Smooth muscle cell (in vitro differentiated cells): ENCODE results near the gene SLC15A5. TPM values are rescaled to one million over a fixed set of nuclear protein-coding genes. Genes with fewer than 3 reads are reported as not detected.

Source experiments
- DNase-seq: peaks from one replicate; lab custom pipeline; 2025; ENCODE audit not compliant: unreplicated experiment; lab: John Stamatoyannopoulos, UW
- H2AFZ ChIP-seq: fragments of 200-600 bp; sonication (generic); 2 replicates; pipeline ENCODE4 v1.6.0; 2016; ENCODE audit warnings: antibody characterized with exemption, low read depth, mild to moderate bottlenecking
- H3F3A ChIP-seq: fragments of 200-600 bp; sonication (generic); 2 replicates; pipeline ENCODE4 v1.6.0; 2017; ENCODE audit warnings: antibody characterized with exemption, low read depth
- H3K27ac ChIP-seq: fragments of 200-600 bp; sonication (generic); 2 replicates; pipeline ENCODE4 v1.5.1; 2016; ENCODE audit warnings: low read depth, mild to moderate bottlenecking
- H3K27me3 ChIP-seq: fragments of 200-600 bp; sonication (generic); 2 replicates; pipeline ENCODE4 v1.6.1; 2016; ENCODE audit warnings: low read depth, mild to moderate bottlenecking
- H3K36me3 ChIP-seq: fragments of 200-600 bp; sonication (generic); 2 replicates; pipeline ENCODE4 v1.5.1; 2016; ENCODE audit warnings: low read depth
- H3K4me1 ChIP-seq: fragments of 200-600 bp; sonication (generic); 2 replicates; pipeline ENCODE4 v1.5.1; 2016; ENCODE audit warnings: low read depth
- H3K4me2 ChIP-seq: fragments of 200-600 bp; sonication (generic); 2 replicates; pipeline ENCODE4 v1.6.0; 2016; ENCODE audit warnings: mild to moderate bottlenecking
- H3K4me3 ChIP-seq: fragments of 200-600 bp; sonication (generic); 2 replicates; pipeline ENCODE4 v1.5.1; 2016; ENCODE audit warnings: mild to moderate bottlenecking
- H3K79me2 ChIP-seq: fragments of 200-600 bp; sonication (generic); 2 replicates; pipeline ENCODE4 v1.6.0; 2016; ENCODE audit warnings: low read depth, mild to moderate bottlenecking
- H3K9ac ChIP-seq: fragments of 200-600 bp; sonication (generic); 2 replicates; pipeline ENCODE4 v1.6.0; 2016; ENCODE audit warnings: low read depth
- H3K9me3 ChIP-seq: fragments of 200-600 bp; sonication (generic); replicated peaks from 2 replicates; pipeline ENCODE4 v1.5.1; 2016; ENCODE audit warnings: low read depth
- H4K20me1 ChIP-seq: fragments of 200-600 bp; sonication (generic); 2 replicates; pipeline ENCODE4 v1.6.0; 2016; ENCODE audit warnings: low read depth
- CTCF ChIP-seq: fragments of 200-600 bp; sonication (generic); IDR thresholded peaks from 2 replicates; pipeline ENCODE4 v1.5.1; 2017; ENCODE audit warnings: borderline replicate concordance, mild to moderate bottlenecking, antibody characterized with exemption; ENCODE audit not compliant: insufficient read depth, poor library complexity, severe bottlenecking
- WGBS: methylation state at CpG from one replicate; pipeline ENCODE4 v1.1.7; 2016; ENCODE audit warnings: low lambda C conversion rate; 5-methylcytosine and 5-hydroxymethylcytosine counted together
- polyA plus RNA-seq: library from polyadenylated mRNA; unstranded; fragments of >200 nt; fragmentation: Nextera tagmentation; extraction: Ambion mirVana; gene quantifications from 2 replicates; pipeline ENCODE4 v1.2.1, GENCODE V29; 2016
- total RNA-seq: library from RNA; depleted of rRNA; stranded (reverse); fragments of >200 nt; gene quantifications from 2 replicates; pipeline ENCODE4 v1.2.3, GENCODE V29; 2014

The SLC15A5 gene
- total and polyA plus RNA-seq, 2 experiments from 2014 or later, result not detected

DNA sequence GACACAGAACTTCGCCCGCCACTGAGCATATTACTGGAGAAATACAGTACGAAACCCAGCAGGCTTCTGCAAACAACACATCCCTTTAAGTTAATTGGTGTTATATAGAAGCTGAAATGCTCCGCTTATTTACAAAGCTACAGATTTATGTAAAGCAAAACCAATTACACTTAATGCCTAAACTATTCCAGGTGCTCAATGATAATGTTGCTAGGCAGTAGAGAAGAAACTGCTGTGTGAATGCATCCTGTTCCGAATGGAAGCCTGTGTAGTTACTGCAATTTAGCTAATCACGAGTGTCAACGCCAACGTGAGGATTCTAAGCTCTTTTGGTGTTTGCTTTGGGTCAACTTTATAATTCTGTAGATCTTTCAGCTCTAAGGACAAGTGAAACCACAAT is 89.8 kb downstream of the SLC15A5 start:
- Histone ChIP-seq H4K20me1 (no peaks in the 10 kb centered on the region), H3F3A (no peaks in the 10 kb centered on the region), H2AFZ (no peak overlapping the region), H3K79me2 (no peaks in the 10 kb centered on the region), H3K9me3 (no peaks in the 10 kb centered on the region), H3K4me3 (no peak overlapping the region), H3K4me2 (no peak overlapping the region), H3K36me3 (no peaks in the 10 kb centered on the region), H3K4me1 (no peaks in the 10 kb centered on the region), H3K9ac (no peak overlapping the region), H3K27ac (no peak overlapping the region), H3K27me3 (no peaks in the 10 kb centered on the region)
- WGBS, result 83% methylated on average over 8 of the region's 8 CpGs
- no peak for TF ChIP-seq CTCF
- DNase-seq, result no peak

GRCh38 chr12:16184681-16185080 is 92.8 kb downstream of the SLC15A5 start:
- no peak for TF ChIP-seq CTCF
- 63% methylated on average over 2 of the region's 2 CpGs for WGBS
- Histone ChIP-seq H3K9me3 (no peaks in the 10 kb centered on the region), H3K4me1 (no peaks in the 10 kb centered on the region), H3K27ac (no peak overlapping the region), H3F3A (no peaks in the 10 kb centered on the region), H3K4me2 (no peak overlapping the region), H3K36me3 (no peaks in the 10 kb centered on the region), H3K9ac (no peak overlapping the region), H2AFZ (no peak overlapping the region), H3K4me3 (no peak overlapping the region), H3K27me3 (no peaks in the 10 kb centered on the region), H3K79me2 (no peaks in the 10 kb centered on the region), H4K20me1 (no peaks in the 10 kb centered on the region)
- no peak for DNase-seq

GRCh38 chr12:16183541-16183940 is 93.9 kb downstream of the SLC15A5 start:
- no peak for TF ChIP-seq CTCF
- no peaks in the 10 kb centered on the region for H4K20me1 ChIP-seq
- WGBS, result 80% methylated on average over 7 of the region's 7 CpGs
- no peak overlapping the region for H3K4me2 ChIP-seq
- no peak for DNase-seq
- H3K4me3 ChIP-seq, result no peak overlapping the region
- H3K27ac ChIP-seq, result no peak overlapping the region
- H3K9me3 ChIP-seq, result no peaks in the 10 kb centered on the region
- H3K4me1 ChIP-seq, result no peaks in the 10 kb centered on the region
- H2AFZ ChIP-seq, result no peak overlapping the region
- no peaks in the 10 kb centered on the region for H3K27me3 ChIP-seq
- H3K36me3 ChIP-seq, result no peaks in the 10 kb centered on the region
- H3F3A ChIP-seq, result no peaks in the 10 kb centered on the region
- no peaks in the 10 kb centered on the region for H3K79me2 ChIP-seq
- no peak overlapping the region for H3K9ac ChIP-seq

GRCh38 chr12:16175840-16176239 is 101.6 kb downstream of the SLC15A5 start:
- Histone ChIP-seq H4K20me1 (no peaks in the 10 kb centered on the region), H3K36me3 (no peaks in the 10 kb centered on the region), H3K79me2 (no peaks in the 10 kb centered on the region), H3K9me3 (no peaks in the 10 kb centered on the region), H3K9ac (no peak overlapping the region), H3K27me3 (no peaks in the 10 kb centered on the region), H3K4me3 (no peak overlapping the region), H3K27ac (no peak overlapping the region), H2AFZ (no peak overlapping the region), H3K4me2 (no peak overlapping the region), H3F3A (no peaks in the 10 kb centered on the region), H3K4me1 (no peaks in the 10 kb centered on the region)
- TF ChIP-seq CTCF, result no peak
- no peak for DNase-seq
- 96% methylated on average over 3 of the region's 3 CpGs for WGBS
